GM23338 (cell line): ENCODE results near the gene DHFR.

Experiments used
- CREB1 ChIP-seq: fragments of 250-450 bp; sonication (Bioruptor Pico); IDR thresholded peaks from 2 replicates; pipeline ENCODE4 v1.5.0; 2020; ENCODE audit warnings: low read depth, mild to moderate bottlenecking, moderate library complexity
- CTCF ChIP-seq, 2 experiments: fragments of 200-600 bp in 1 of 2; sonication (generic) in 1 of 2; conservative IDR thresholded peaks; 2 replicates each; pipeline versions ENCODE4 v1.5.1 to v1.6.1; 2016 to 2017; ENCODE audit warnings: antibody characterized with exemption in 2 of 2, low read depth in 2 of 2, mild to moderate bottlenecking in 2 of 2, moderate library complexity in 1 of 2
- ETS1 ChIP-seq: IDR thresholded peaks from 2 replicates; pipeline ENCODE4 v1.6.1; 2016; ENCODE audit warnings: antibody characterized with exemption
- EZH2 ChIP-seq: fragments of 200-600 bp; sonication (generic); IDR thresholded peaks from one replicate; pipeline ENCODE4 v1.8.0; 2017; ENCODE audit warnings: antibody characterized with exemption, mild to moderate bottlenecking, low read depth; ENCODE audit not compliant: unreplicated experiment
- EZH2phosphoT487 ChIP-seq: fragments of 200-600 bp; sonication (generic); IDR thresholded peaks from one replicate; pipeline ENCODE4 v1.8.1; 2018; ENCODE audit warnings: antibody characterized with exemption; ENCODE audit not compliant: unreplicated experiment
- JUNB ChIP-seq: IDR thresholded peaks from one replicate; pipeline ENCODE4 v1.6.1; 2016; ENCODE audit warnings: antibody characterized with exemption; ENCODE audit not compliant: unreplicated experiment
- NANOG ChIP-seq: IDR thresholded peaks from 2 replicates; pipeline ENCODE4 v1.6.1; 2016; ENCODE audit warnings: antibody characterized with exemption, borderline replicate concordance
- POLR2AphosphoS5 ChIP-seq: IDR thresholded peaks from 2 replicates; pipeline ENCODE4 v1.6.1; 2016; ENCODE audit warnings: antibody characterized with exemption, low read depth
- REST ChIP-seq: IDR thresholded peaks from one replicate; pipeline ENCODE4 v1.6.1; 2018; ENCODE audit warnings: antibody characterized with exemption; ENCODE audit not compliant: unreplicated experiment
- STAT1 ChIP-seq: IDR thresholded peaks from one replicate; pipeline ENCODE4 v1.6.1; 2016; ENCODE audit warnings: antibody characterized with exemption; ENCODE audit not compliant: unreplicated experiment
- ZNF114 ChIP-seq: fragments of 250-450 bp; sonication (Bioruptor Pico); IDR thresholded peaks from 2 replicates; pipeline ENCODE4 v1.5.0; 2020; ENCODE audit warnings: mild to moderate bottlenecking, moderate library complexity
- ZNF331 ChIP-seq: fragments of 250-450 bp; sonication (Bioruptor Pico); IDR thresholded peaks from 2 replicates; pipeline ENCODE4 v1.5.0; 2020; ENCODE audit warnings: low read depth, mild to moderate bottlenecking, moderate library complexity

GRCh38 chr5:80654054-80654390 is 761 bp downstream of the DHFR start:
- no peak for TF ChIP-seq CTCF (conservative IDR thresholded peaks at IDR 0.05; ENCODE audit: low read depth in 2 of 2)
- no peak for TF ChIP-seq JUNB
- no peak for TF ChIP-seq EZH2phosphoT487
- TF ChIP-seq REST, result no peak
- TF ChIP-seq POLR2AphosphoS5, result no peak
- TF ChIP-seq EZH2, result no peak
- TF ChIP-seq CREB1, result no peak
- no peak for TF ChIP-seq ZNF114 (CRISPR knock-in tag)
- TF ChIP-seq ZNF331 (CRISPR knock-in tag), result no peak
- no peak for TF ChIP-seq ETS1
- TF ChIP-seq STAT1, result no peak
- no peak for TF ChIP-seq NANOG
